CD14-positive monocyte (primary cell): ENCODE results near the gene PRTFDC1. TPM values are rescaled to one million over a fixed set of nuclear protein-coding genes. Genes with fewer than 3 reads are reported as not detected.

Experiments used
- DNase-seq, 3 donors: peaks; one replicate each; pipeline ENCODE4 v3.0.0-alpha.2; 2011 to 2022
- H2AFZ ChIP-seq: 2 replicates; pipeline ENCODE4 v1.6.0; 2012; ENCODE audit warnings: mild to moderate bottlenecking, low read depth, low read length, inconsistent platforms; ENCODE audit not compliant: insufficient read depth, poor library complexity, severe bottlenecking
- H3K27ac ChIP-seq, 2 donors: 1 replicate in 1 of 2; 2 replicates in 1 of 2; pipeline ENCODE4 v1.5.1; 2012 to 2013; ENCODE audit warnings: low read length in 2 of 2, control low read depth in 1 of 2, inconsistent platforms in 1 of 2, low read depth in 1 of 2, mild to moderate bottlenecking in 1 of 2
- H3K27me3 ChIP-seq, 2 donors: one replicate each; pipeline versions ENCODE4 v1.6.0 to v1.6.1; 2011 to 2013; ENCODE audit warnings: low read length in 2 of 2; ENCODE audit not compliant: control insufficient read depth in 2 of 2, insufficient read depth in 2 of 2
- H3K36me3 ChIP-seq, 2 donors: replicated peaks in 1 of 2; 1 replicate in 1 of 2; 2 replicates in 1 of 2; pipeline versions ENCODE4 v1.5.1 to v1.6.1; 2012 to 2013; ENCODE audit warnings: low read length in 2 of 2, control low read depth in 1 of 2, inconsistent platforms in 1 of 2, mild to moderate bottlenecking in 1 of 2; ENCODE audit not compliant: insufficient read depth in 2 of 2, control insufficient read depth in 1 of 2
- H3K4me1 ChIP-seq, 2 donors: 1 replicate in 1 of 2; 2 replicates in 1 of 2; pipeline versions ENCODE4 v1.5.1 to v1.6.1; 2012 to 2013; ENCODE audit warnings: low read length in 2 of 2, control low read depth in 1 of 2, inconsistent platforms in 1 of 2, mild to moderate bottlenecking in 1 of 2, moderate library complexity in 1 of 2; ENCODE audit not compliant: insufficient read depth in 2 of 2, control insufficient read depth in 1 of 2
- H3K4me2 ChIP-seq: replicated peaks from 2 replicates; pipeline ENCODE3; 2012; ENCODE audit warnings: low read length, moderate library complexity, mild to moderate bottlenecking; ENCODE audit not compliant: poor library complexity, severe bottlenecking; ENCODE audit errors: extremely low read depth
- H3K4me3 ChIP-seq, 3 experiments: fragments of 200-600 bp in 1 of 3; sonication (generic) in 1 of 3; replicated peaks in 1 of 3; 1 replicate in 2 of 3; 2 replicates in 1 of 3; pipeline ENCODE4 v1.5.1; 2011 to 2013; ENCODE audit warnings: low read length in 3 of 3, mild to moderate bottlenecking in 3 of 3, control low read depth in 2 of 3, low read depth in 2 of 3, inconsistent platforms in 1 of 3, moderate library complexity in 1 of 3
- H3K79me2 ChIP-seq: 2 replicates; pipeline ENCODE4 v1.6.0; 2012; ENCODE audit warnings: mild to moderate bottlenecking, control low read depth, inconsistent platforms, low read length, moderate library complexity; ENCODE audit not compliant: insufficient read depth
- H3K9ac ChIP-seq: 2 replicates; pipeline ENCODE4 v1.6.0; 2017; ENCODE audit warnings: low read length, mild to moderate bottlenecking; ENCODE audit not compliant: insufficient read depth, poor library complexity, severe bottlenecking
- H3K9me3 ChIP-seq, 2 donors: replicated peaks in 1 of 2; 1 replicate in 1 of 2; 2 replicates in 1 of 2; pipeline versions ENCODE4 v1.5.1 to v1.6.1; 2012 to 2013; ENCODE audit warnings: low read length in 2 of 2, control low read depth in 1 of 2; ENCODE audit not compliant: control insufficient read depth in 1 of 2, insufficient read depth in 1 of 2
- H4K20me1 ChIP-seq: 2 replicates; pipeline ENCODE4 v1.6.0; 2012; ENCODE audit warnings: mild to moderate bottlenecking, low read length, control low read depth, moderate library complexity; ENCODE audit not compliant: insufficient read depth
- H3K27ac Mint-ChIP-seq, 7 donors: one replicate each; pipeline ENCODE4 v1.8.0; 2020; ENCODE audit warnings: mild to moderate bottlenecking in 7 of 7, mixed read lengths in 7 of 7, moderate library complexity in 6 of 7, inconsistent platforms in 2 of 7
- H3K27me3 Mint-ChIP-seq, 3 donors: one replicate each; pipeline ENCODE4 v1.8.0; 2021 to 2022; ENCODE audit warnings: low read depth in 3 of 3, mild to moderate bottlenecking in 3 of 3, mixed read lengths in 3 of 3, moderate library complexity in 3 of 3, inconsistent platforms in 1 of 3
- H3K36me3 Mint-ChIP-seq, 2 donors: one replicate each; pipeline ENCODE4 v1.8.0; 2020; ENCODE audit warnings: mixed read lengths in 2 of 2, inconsistent platforms in 1 of 2, mild to moderate bottlenecking in 1 of 2
- H3K4me1 Mint-ChIP-seq: one replicate; pipeline ENCODE4 v1.8.0; 2020; ENCODE audit warnings: mild to moderate bottlenecking, mixed read lengths
- H3K4me3 Mint-ChIP-seq, 2 donors: one replicate each; pipeline ENCODE4 v1.8.0; 2020; ENCODE audit warnings: mild to moderate bottlenecking in 2 of 2, mixed read lengths in 2 of 2, moderate library complexity in 1 of 2
- H3K9me3 Mint-ChIP-seq, 7 donors: one replicate each; pipeline ENCODE4 v1.8.0; 2020 to 2022; ENCODE audit warnings: mixed read lengths in 7 of 7, mild to moderate bottlenecking in 6 of 7, moderate library complexity in 6 of 7, inconsistent platforms in 2 of 7
- WGBS: methylation state at CpG from one replicate; pipeline ENCODE4 v1.1.5; 2013; ENCODE audit warnings: missing lambda C conversion rate; ENCODE audit not compliant: insufficient coverage; 5-methylcytosine and 5-hydroxymethylcytosine counted together
- intact Hi-C, 2 donors: fragments of 100-400 bp; cut with micrococcal nuclease; formaldehyde crosslinking; loops; one replicate each; pipeline versions ENCODE4 v1.15.0 to v1.15.1; 2023
- polyA plus RNA-seq, 3 donors: library from polyadenylated mRNA; depleted of rRNA in 1 of 3; unstranded in 2 of 3; stranded (reverse) in 1 of 3; fragments of 300-500 nt in 2 of 3; fragments of >200 nt in 1 of 3; fragmentation: Illumina TruSeq in 2 of 3; gene quantifications; 1 replicate in 2 of 3; 2 replicates in 1 of 3; pipeline ENCODE4 v1.2.3, GENCODE V29; 2012 to 2021
- TF ChIP-seq, protein P1 (sequence below): fragments of 200-600 bp; IDR thresholded peaks from one replicate; pipeline ENCODE4 v1.8.0; 2022; ENCODE audit warnings: antibody characterized with exemption, mild to moderate bottlenecking

Gene PRTFDC1
- polyA plus RNA-seq, 3 donors: not detected

DNA sequence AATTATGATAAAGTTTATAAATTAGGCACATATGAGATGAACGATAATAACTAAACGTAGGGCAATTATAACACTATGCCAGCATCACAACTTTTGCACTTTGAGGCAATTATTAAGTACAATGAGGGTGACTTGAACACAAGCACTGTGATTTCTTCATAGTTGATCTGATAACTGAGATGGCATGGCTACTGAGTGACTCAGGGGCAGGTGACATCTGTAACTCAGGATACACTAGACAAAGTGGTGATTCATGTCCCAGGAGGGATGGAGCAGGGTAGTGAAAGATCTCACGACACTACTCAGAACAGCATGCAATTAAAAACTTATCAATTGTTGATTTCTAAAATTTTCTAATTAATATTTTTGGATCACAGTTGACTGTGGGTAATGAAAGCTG, 130.4 kb downstream of the PRTFDC1 start:
- Histone ChIP-seq H3K4me2 (no peak overlapping the region), H4K20me1 (no peaks in the 10 kb centered on the region), H3K79me2 (no peaks in the 10 kb centered on the region), H3K4me1 (no peaks in the 10 kb centered on the region), H3K27ac (no peak overlapping the region), H3K4me3 (no peak overlapping the region), H3K9me3 (no peaks in the 10 kb centered on the region), H2AFZ (no peak overlapping the region), H3K36me3 (no peaks in the 10 kb centered on the region), H3K9ac (no peak overlapping the region), H3K27me3 (no peaks in the 10 kb centered on the region)
- no peaks in the 10 kb centered on the region for H3K36me3 Mint-ChIP-seq
- H3K27ac Mint-ChIP-seq: no peak overlapping the region
- peaks cover 2 to 7% (median 3%) of the 10 kb centered on the region in 3 donors for H3K27me3 Mint-ChIP-seq
- H3K9me3 Mint-ChIP-seq: no peaks in the 10 kb centered on the region
- H3K4me3 Mint-ChIP-seq: no peak overlapping the region
- DNase-seq: no peak
- intact Hi-C loops: no loop called here
- no peaks in the 10 kb centered on the region for H3K4me1 Mint-ChIP-seq
- no CpG with 5 or more reads among the region's 3 CpGs for WGBS
- TF ChIP-seq, protein P1, sequence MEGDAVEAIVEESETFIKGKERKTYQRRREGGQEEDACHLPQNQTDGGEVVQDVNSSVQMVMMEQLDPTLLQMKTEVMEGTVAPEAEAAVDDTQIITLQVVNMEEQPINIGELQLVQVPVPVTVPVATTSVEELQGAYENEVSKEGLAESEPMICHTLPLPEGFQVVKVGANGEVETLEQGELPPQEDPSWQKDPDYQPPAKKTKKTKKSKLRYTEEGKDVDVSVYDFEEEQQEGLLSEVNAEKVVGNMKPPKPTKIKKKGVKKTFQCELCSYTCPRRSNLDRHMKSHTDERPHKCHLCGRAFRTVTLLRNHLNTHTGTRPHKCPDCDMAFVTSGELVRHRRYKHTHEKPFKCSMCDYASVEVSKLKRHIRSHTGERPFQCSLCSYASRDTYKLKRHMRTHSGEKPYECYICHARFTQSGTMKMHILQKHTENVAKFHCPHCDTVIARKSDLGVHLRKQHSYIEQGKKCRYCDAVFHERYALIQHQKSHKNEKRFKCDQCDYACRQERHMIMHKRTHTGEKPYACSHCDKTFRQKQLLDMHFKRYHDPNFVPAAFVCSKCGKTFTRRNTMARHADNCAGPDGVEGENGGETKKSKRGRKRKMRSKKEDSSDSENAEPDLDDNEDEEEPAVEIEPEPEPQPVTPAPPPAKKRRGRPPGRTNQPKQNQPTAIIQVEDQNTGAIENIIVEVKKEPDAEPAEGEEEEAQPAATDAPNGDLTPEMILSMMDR: no peak

DNA sequence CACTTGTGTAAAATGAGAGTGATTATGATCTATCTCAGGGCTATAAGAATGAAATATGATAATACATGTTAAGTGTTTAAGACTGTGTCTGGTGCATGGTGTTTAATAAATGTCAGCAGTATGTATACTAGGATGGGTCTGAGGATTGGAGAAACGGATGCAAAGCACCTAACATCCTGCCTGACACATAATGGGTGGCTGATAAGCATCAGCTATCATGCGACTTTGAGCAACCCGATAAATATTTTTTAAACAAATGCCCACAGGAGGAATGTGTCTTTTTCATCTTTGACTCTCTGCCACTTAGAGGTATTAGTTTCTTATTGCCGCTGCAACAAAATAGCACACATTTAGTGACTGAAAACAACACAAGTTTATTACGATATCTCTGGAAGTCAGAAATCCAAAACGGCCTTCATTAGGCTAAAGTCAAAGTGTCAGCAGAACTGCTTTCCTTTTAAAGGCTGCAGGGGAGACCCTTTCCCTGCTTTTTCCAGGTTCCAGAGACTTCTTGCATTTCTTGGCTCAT, 135.5 kb downstream of the PRTFDC1 start:
- H3K36me3 Mint-ChIP-seq: no peaks in the 10 kb centered on the region
- intact Hi-C loops: no loop called here
- no peaks in the 10 kb centered on the region for H3K9me3 ChIP-seq
- H3K36me3 ChIP-seq: no peaks in the 10 kb centered on the region
- no peaks in the 10 kb centered on the region for H3K79me2 ChIP-seq
- no peak overlapping the region for H2AFZ ChIP-seq
- no peak overlapping the region for H3K9ac ChIP-seq
- no peaks in the 10 kb centered on the region for H3K4me1 Mint-ChIP-seq
- no peak overlapping the region for H3K4me3 Mint-ChIP-seq
- 86% methylated on average over 3 of the region's 6 CpGs for WGBS
- H3K27me3 ChIP-seq: no peaks in the 10 kb centered on the region
- no peaks in the 10 kb centered on the region for H4K20me1 ChIP-seq
- peaks cover 0 to 2% (median 0%) of the 10 kb centered on the region in 7 donors for H3K9me3 Mint-ChIP-seq
- H3K4me3 ChIP-seq: no peak overlapping the region
- H3K27ac Mint-ChIP-seq: no peak overlapping the region
- H3K4me1 ChIP-seq: no peaks in the 10 kb centered on the region
- no peak overlapping the region for H3K4me2 ChIP-seq
- H3K27ac ChIP-seq: no peak overlapping the region
- DNase-seq: no peak
- H3K27me3 Mint-ChIP-seq: peaks cover 2 to 6% (median 3%) of the 10 kb centered on the region in 3 donors
- TF ChIP-seq, protein P1: no peak
